Endothelial cell of umbilical vein (primary cell): ENCODE results near the gene EFCAB9. TPM values are rescaled to one million over a fixed set of nuclear protein-coding genes. Genes with fewer than 3 reads are reported as not detected.

Source experiments
- BruUV-seq: library from RNA; stranded (reverse); fragments of 400-500 nt; replicated peaks from 2 replicates; lab custom pipeline; 2021; lab: Mats Ljungman, UMichigan
- CTCF ChIA-PET: fragments of 300-600, 350-600 bp; sonication (Branson Sonifier 250); formaldehyde crosslinking; loops from one replicate; lab custom pipeline; 2021; ENCODE audit warnings: antibody characterized with exemption, inconsistent platforms; lab: Charles Lee
- POLR2A ChIA-PET: fragments of 300-600, 350-600 bp; sonication (Branson Sonifier 250); formaldehyde crosslinking; loops from one replicate; lab custom pipeline; 2021; ENCODE audit warnings: antibody characterized with exemption, inconsistent platforms; lab: Charles Lee
- DNase-seq: peaks from one replicate; pipeline ENCODE4 v3.0.0-alpha.2; 2011; ENCODE audit warnings: low read depth, low spot score
- FAIRE-seq: peaks from 2 replicates; lab custom pipeline; 2011; peaks lifted over from hg19 to GRCh38; lab: Jason Lieb, UNC
- H2AFZ ChIP-seq: 2 replicates; pipeline ENCODE4 v1.6.0; 2012; ENCODE audit warnings: low read depth, low read length, control low read depth, inconsistent platforms
- H3K27ac ChIP-seq: 2 replicates; pipeline ENCODE4 v1.5.1; 2011; ENCODE audit warnings: low read depth, mild to moderate bottlenecking, control low read depth, low read length, moderate library complexity; ENCODE audit not compliant: insufficient read depth
- H3K27me3 ChIP-seq, 2 experiments: 2 replicates each; pipeline versions ENCODE4 v1.6.0 to v1.6.1; 2011; ENCODE audit warnings: low read length in 2 of 2, mixed read lengths in 1 of 2; ENCODE audit not compliant: control insufficient read depth in 2 of 2, insufficient read depth in 2 of 2
- H3K36me3 ChIP-seq, 2 experiments: 2 replicates in 1 of 2; 3 replicates in 1 of 2; pipeline ENCODE4 v1.5.1; 2011; ENCODE audit warnings: low read length in 2 of 2, mild to moderate bottlenecking in 1 of 2, moderate library complexity in 1 of 2; ENCODE audit not compliant: control insufficient read depth in 2 of 2, insufficient read depth in 2 of 2; ENCODE audit errors: extremely low read depth in 1 of 2
- H3K4me1 ChIP-seq: 3 replicates; pipeline ENCODE4 v1.5.1; 2011; ENCODE audit warnings: mild to moderate bottlenecking, low read length; ENCODE audit not compliant: control insufficient read depth, insufficient read depth; ENCODE audit errors: extremely low read depth
- H3K4me2 ChIP-seq: 2 replicates; pipeline ENCODE4 v1.6.1; 2011; ENCODE audit warnings: low read length, control low read depth, mixed read lengths; ENCODE audit not compliant: insufficient read depth
- H3K4me3 ChIP-seq, 3 experiments: fragments of 200-600 bp in 1 of 3; sonication (generic), shearing (Covaris generic) in 1 of 3; replicated peaks in 1 of 3; 2 replicates each; pipeline ENCODE4 v1.5.1; 2011 to 2016; ENCODE audit warnings: control low read depth in 3 of 3, low read length in 3 of 3, mild to moderate bottlenecking in 2 of 3, inconsistent platforms in 1 of 3, low read depth in 1 of 3, moderate library complexity in 1 of 3; ENCODE audit not compliant: insufficient read depth in 1 of 3
- H3K79me2 ChIP-seq: 2 replicates; pipeline ENCODE4 v1.6.0; 2012; ENCODE audit warnings: low read length, inconsistent platforms; ENCODE audit not compliant: control insufficient read depth, insufficient read depth
- H3K9ac ChIP-seq: replicated peaks from 2 replicates; pipeline ENCODE3; 2011; ENCODE audit warnings: low read length, control low read depth; ENCODE audit not compliant: insufficient read depth; ENCODE audit errors: extremely low read depth
- H3K9me1 ChIP-seq: replicated peaks from 3 replicates; pipeline ENCODE4 v1.6.0; 2011; ENCODE audit warnings: mild to moderate bottlenecking, low read length; ENCODE audit not compliant: control insufficient read depth, insufficient read depth; ENCODE audit errors: extremely low read depth
- H3K9me3 ChIP-seq: replicated peaks from 2 replicates; pipeline ENCODE4 v1.5.1; 2012; ENCODE audit warnings: low read length, inconsistent platforms; ENCODE audit not compliant: control insufficient read depth, insufficient read depth
- H4K20me1 ChIP-seq: replicated peaks from 2 replicates; pipeline ENCODE3; 2011; ENCODE audit warnings: mild to moderate bottlenecking, low read length; ENCODE audit not compliant: control insufficient read depth, insufficient read depth; ENCODE audit errors: extremely low read depth
- CTCF ChIP-seq, 2 donors: IDR thresholded peaks; 1 replicate in 1 of 2; 2 replicates in 1 of 2; pipeline ENCODE4 v1.5.1; 2011; ENCODE audit warnings: low read length in 2 of 2, mild to moderate bottlenecking in 2 of 2, moderate library complexity in 2 of 2, control low read depth in 1 of 2, inconsistent platforms in 1 of 2, low read depth in 1 of 2; ENCODE audit not compliant: insufficient read depth in 1 of 2; ENCODE audit errors: extremely low read depth in 1 of 2
- EZH2 ChIP-seq: IDR thresholded peaks from 2 replicates; pipeline ENCODE4 v1.6.1; 2012; ENCODE audit warnings: borderline replicate concordance, low read depth, mild to moderate bottlenecking, moderate library complexity, low read length, inconsistent platforms; ENCODE audit not compliant: severe bottlenecking
- FOS ChIP-seq: IDR thresholded peaks from 2 replicates; pipeline ENCODE4 v1.6.1; 2011; ENCODE audit warnings: mild to moderate bottlenecking, low read length, moderate library complexity, borderline replicate concordance; ENCODE audit not compliant: insufficient read depth
- GATA2 ChIP-seq: IDR thresholded peaks from 2 replicates; pipeline ENCODE4 v1.7.0; 2011; ENCODE audit warnings: low read depth, mild to moderate bottlenecking, moderate library complexity, mixed read lengths, low read length; ENCODE audit not compliant: insufficient read length, insufficient read depth
- JUN ChIP-seq: IDR thresholded peaks from 2 replicates; pipeline ENCODE4 v1.6.1; 2011; ENCODE audit warnings: borderline replicate concordance, low read depth; ENCODE audit not compliant: insufficient read length, insufficient read depth
- MAX ChIP-seq: IDR thresholded peaks from 2 replicates; pipeline ENCODE4 v1.6.1; 2011; ENCODE audit not compliant: insufficient read depth, insufficient read length
- MYC ChIP-seq: IDR thresholded peaks from one replicate; pipeline ENCODE4 v1.6.1; 2011; ENCODE audit warnings: mild to moderate bottlenecking, low read depth, low read length
- POLR2A ChIP-seq: IDR thresholded peaks from 2 replicates; pipeline ENCODE4 v1.6.1; 2012; ENCODE audit warnings: low read depth, mild to moderate bottlenecking, control low read depth, low read length
- POLR2AphosphoS5 ChIP-seq: IDR thresholded peaks from 2 replicates; pipeline ENCODE4 v1.6.1; 2012; ENCODE audit warnings: low read depth, mild to moderate bottlenecking, control low read depth, low read length, moderate library complexity; ENCODE audit not compliant: insufficient read depth
- dilution Hi-C: fragments of 300-500 bp; cut with MboI; formaldehyde crosslinking; loops from one replicate; pipeline ENCODE4 v1.15.0; 2019; ENCODE audit warnings: low sequenced_read_pairs; ENCODE audit not compliant: extremely low pct_ligation_motif_present
- intact Hi-C: fragments of 100-400 bp; cut with micrococcal nuclease; formaldehyde crosslinking; loops from one replicate; pipeline ENCODE4 v1.10.0; 2022
- polyA plus RNA-seq, 4 experiments: library from polyadenylated mRNA; depleted of rRNA in 3 of 4; stranded (reverse) in 3 of 4; unstranded in 1 of 4; fragments of >200 nt; gene quantifications; 2 replicates each; pipeline versions ENCODE4 v1.2.1 to v1.2.3, GENCODE V29; 2011 to 2012; ENCODE audit warnings: missing spikeins in 1 of 4
- total RNA-seq: library from RNA; stranded (reverse); gene quantifications from 2 replicates; pipeline ENCODE4 v1.2.3, GENCODE V29; 2021

EFCAB9 gene
- total and polyA plus RNA-seq, 2 donors (not counting 3 experiments of a cell fraction or from before 2014, with no cell fraction given), result not detected

- DNase-seq (no peak), FAIRE-seq (no peak)
- H3K4me2 ChIP-seq, result no peak overlapping the region
- H3K36me3 ChIP-seq, result no peaks in the 10 kb centered on the region
- peaks cover 0 to 2% of the 10 kb centered on the region in 2 experiments for H3K27me3 ChIP-seq
- BruUV-seq, result no TSS peak
- H4K20me1 ChIP-seq, result no peaks in the 10 kb centered on the region
- intact Hi-C loops (loop anchor here (5.0 kb wide), 2 partner anchors 43 to 267 kb away; partner anchors contain the start of gene SH3PXD2B), dilution Hi-C loops (no loop called here)
- peaks cover 19% of the 10 kb centered on the region for H3K79me2 ChIP-seq
- CTCF ChIA-PET, result interaction anchor here (1.1 to 1.6 kb wide), 2 partner anchors 29 to 185 kb away, joined by 3 read pairs; no protein-coding TSS in a partner anchor
- no peak overlapping the region for H3K9ac ChIP-seq
- POLR2A ChIA-PET, result no interaction called here
- H3K4me3 ChIP-seq, result no peak overlapping the region
- H3K27ac ChIP-seq, result no peak overlapping the region
- H3K9me3 ChIP-seq, result no peaks in the 10 kb centered on the region
- H3K9me1 ChIP-seq, result no peaks in the 10 kb centered on the region
- peaks cover 17% of the 10 kb centered on the region for H3K4me1 ChIP-seq
- H2AFZ ChIP-seq, result no peak overlapping the region
- TF ChIP-seq EZH2 (no peak), MAX (no peak), JUN (no peak)
Observed at GRCh38 chr5:172185096-172185461, 8.9 kb upstream of the EFCAB9 start.

- intact Hi-C loops (loop anchor here (5.0 kb wide), 2 partner anchors 44 to 266 kb away; partner anchors contain the start of gene SH3PXD2B), dilution Hi-C loops (no loop called here)
- H3K4me1 ChIP-seq, result peaks cover 16% of the 10 kb centered on the region
- H2AFZ ChIP-seq, result no peak overlapping the region
- peak overlapping the region; percentile 82 for H3K4me2 ChIP-seq
- ChIA-PET POLR2A (interaction anchor here (0.5 to 0.6 kb wide), 2 partner anchors 81 to 95 kb away, joined by 5 to 15 read pairs; no protein-coding TSS in a partner anchor), CTCF (interaction anchor here (0.8 to 5.0 kb wide), 6 partner anchors 30 to 184 kb away, joined by 3 to 142 read pairs (median 3); no protein-coding TSS in a partner anchor)
- no peaks in the 10 kb centered on the region for H4K20me1 ChIP-seq
- no peak for TF ChIP-seq JUN
- no peak for TF ChIP-seq MYC
- TF ChIP-seq EZH2, result no peak
- TF ChIP-seq POLR2A, result no peak
- no peak for TF ChIP-seq CTCF (IDR thresholded peaks at IDR 0.05; ENCODE audit: extremely low read depth in 1 of 2, insufficient read depth in 1 of 2, low read depth in 1 of 2, low read length in 2 of 2)
- no peak for TF ChIP-seq POLR2AphosphoS5
- no peak for TF ChIP-seq GATA2
- no peak for TF ChIP-seq MAX
- no peak for TF ChIP-seq FOS
- H3K27me3 ChIP-seq, result peaks cover 0 to 2% of the 10 kb centered on the region in 2 experiments
- H3K36me3 ChIP-seq, result no peaks in the 10 kb centered on the region
- H3K4me3 ChIP-seq, result peak overlapping the region in 1 of 3 experiments; percentile 74
- no peaks in the 10 kb centered on the region for H3K9me1 ChIP-seq
- H3K9me3 ChIP-seq, result no peaks in the 10 kb centered on the region
- no peak for FAIRE-seq
- DNase-seq, result no peak
- H3K27ac ChIP-seq, result no peak overlapping the region
- H3K79me2 ChIP-seq, result peaks cover 15% of the 10 kb centered on the region
- BruUV-seq, result TSS peak; percentile 17
- no peak overlapping the region for H3K9ac ChIP-seq
Observed at GRCh38 chr5:172186114-172186695, 7.8 kb upstream of the EFCAB9 start.
